HG02884 (cell line): ENCODE data around the gene APLP2.

Experiments used
- ATAC-seq: cut with Tn5 transposase; IDR thresholded peaks from one replicate; pipeline ENCODE4 v1.9.1; 2021; ENCODE audit warnings: mild to moderate bottlenecking, moderate library complexity; ENCODE audit not compliant: unreplicated experiment

Gene APLP2

GRCh38 chr11:130054966-130055365, 14.7 kb upstream of the APLP2 start:
- no peak for ATAC-seq

GRCh38 chr11:130055617-130056016, 14.1 kb upstream of the APLP2 start:
- no peak for ATAC-seq

- ATAC-seq, result no peak
Measured at GRCh38 chr11:130061017-130061416, 8.7 kb upstream of the APLP2 start.

GRCh38 chr11:130062026-130062425, 7.7 kb upstream of the APLP2 start:
- no peak for ATAC-seq

- ATAC-seq, result no peak
Measured at GRCh38 chr11:130063451-130063850, 6.2 kb upstream of the APLP2 start.

- no peak for ATAC-seq
Measured at GRCh38 chr11:130064596-130064995, 5.1 kb upstream of the APLP2 start.

GRCh38 chr11:130066338-130066737, 3.4 kb upstream of the APLP2 start:
- no peak for ATAC-seq

- ATAC-seq, result no peak
Measured at GRCh38 chr11:130068546-130068985, 1.1 kb upstream of the APLP2 start.

GRCh38 chr11:130068986-130069658, 572 bp upstream of the APLP2 start:
- peak; percentile 36 for ATAC-seq

GRCh38 chr11:130070109-130070845, 583 bp downstream of the APLP2 start:
- ATAC-seq, result peak; percentile 16

- ATAC-seq, result no peak
Measured at GRCh38 chr11:130070846-130071200, 1.1 kb downstream of the APLP2 start.

- no peak for ATAC-seq
Measured at GRCh38 chr11:130071211-130071712, 1.6 kb downstream of the APLP2 start.

- no peak for ATAC-seq
Measured at GRCh38 chr11:130074736-130075135, 5.0 kb downstream of the APLP2 start.

- ATAC-seq, result no peak
Measured at GRCh38 chr11:130076778-130077481, 7.2 kb downstream of the APLP2 start.

- ATAC-seq, result no peak
Measured at GRCh38 chr11:130077671-130078070, 8.0 kb downstream of the APLP2 start.

- no peak for ATAC-seq
Measured at GRCh38 chr11:130078080-130078479, 8.4 kb downstream of the APLP2 start.

- no peak for ATAC-seq
Measured at GRCh38 chr11:130085671-130086290, 16.1 kb downstream of the APLP2 start.

- no peak for ATAC-seq
Measured at GRCh38 chr11:130086669-130087068, 17.0 kb downstream of the APLP2 start.

- ATAC-seq, result no peak
Measured at GRCh38 chr11:130087294-130087926, 17.7 kb downstream of the APLP2 start.

GRCh38 chr11:130088217-130088616, 18.5 kb downstream of the APLP2 start:
- ATAC-seq, result no peak
